Loucy (cell line): ENCODE data around the gene ARHGAP26.

Source experiments
- H2AFZ ChIP-seq: fragments of 200-600 bp; sonication (generic); 2 replicates; pipeline ENCODE4 v1.6.0; 2016; ENCODE audit warnings: antibody characterized with exemption, mild to moderate bottlenecking, low read length, moderate library complexity
- H3F3A ChIP-seq: fragments of 200-600 bp; 2 replicates; pipeline ENCODE4 v1.6.0; 2016; ENCODE audit warnings: antibody characterized with exemption, low read depth, mild to moderate bottlenecking
- H3K27me3 ChIP-seq: fragments of 200-600 bp; sonication (generic); 2 replicates; pipeline ENCODE4 v1.6.1; 2014; ENCODE audit warnings: low read length, mild to moderate bottlenecking; ENCODE audit not compliant: insufficient read depth, poor library complexity, severe bottlenecking
- H3K36me3 ChIP-seq: fragments of 200-600 bp; sonication (generic); 2 replicates; pipeline ENCODE4 v1.6.1; 2016; ENCODE audit warnings: low read length; ENCODE audit not compliant: insufficient read depth
- H3K4me1 ChIP-seq: fragments of 200-600 bp; sonication (generic); 2 replicates; pipeline ENCODE4 v1.5.1; 2014; ENCODE audit warnings: low read length, mild to moderate bottlenecking; ENCODE audit not compliant: insufficient read depth, poor library complexity, severe bottlenecking
- H3K4me2 ChIP-seq: fragments of 200-600 bp; sonication (generic); 2 replicates; pipeline ENCODE4 v1.6.0; 2014; ENCODE audit warnings: antibody characterized with exemption, low read length, low read depth, mild to moderate bottlenecking; ENCODE audit not compliant: poor library complexity, severe bottlenecking
- H3K4me3 ChIP-seq: fragments of 200-600 bp; sonication (generic); 2 replicates; pipeline ENCODE4 v1.5.1; 2014; ENCODE audit warnings: low read length, mild to moderate bottlenecking, mixed read lengths; ENCODE audit not compliant: poor library complexity, severe bottlenecking
- H3K79me2 ChIP-seq: fragments of 200-600 bp; sonication (generic); 2 replicates; pipeline ENCODE4 v1.6.1; 2014; ENCODE audit warnings: low read length; ENCODE audit not compliant: insufficient read depth
- H3K9ac ChIP-seq: fragments of 200-600 bp; sonication (generic); 2 replicates; pipeline ENCODE4 v1.6.0; 2014; ENCODE audit warnings: mild to moderate bottlenecking, low read depth, low read length, moderate library complexity; ENCODE audit not compliant: poor library complexity, severe bottlenecking
- H3K9me2 ChIP-seq: fragments of 200-600 bp; sonication (generic); replicated peaks from 2 replicates; pipeline ENCODE4 v1.6.1; 2016; ENCODE audit warnings: low read depth, low read length, mixed read lengths
- H3K9me3 ChIP-seq: fragments of 200-600 bp; sonication (generic); 2 replicates; pipeline ENCODE4 v1.6.1; 2014; ENCODE audit warnings: mild to moderate bottlenecking, antibody characterized with exemption, low read length, low read depth; ENCODE audit not compliant: insufficient read depth
- H4K20me1 ChIP-seq: fragments of 200-600 bp; sonication (generic); 2 replicates; pipeline ENCODE4 v1.6.0; 2014; ENCODE audit warnings: antibody characterized with exemption, low read length, mild to moderate bottlenecking; ENCODE audit not compliant: insufficient read depth, poor library complexity, severe bottlenecking
- CTCF ChIP-seq: fragments of 200-600 bp; sonication (generic); conservative IDR thresholded peaks from 2 replicates; pipeline ENCODE4 v1.5.1; 2014; ENCODE audit warnings: mild to moderate bottlenecking, antibody characterized with exemption, low read length
- EZH2phosphoT487 ChIP-seq: fragments of 200-600 bp; IDR thresholded peaks from 2 replicates; pipeline ENCODE4 v1.6.1; 2018; ENCODE audit warnings: antibody characterized with exemption, mild to moderate bottlenecking, moderate library complexity, borderline replicate concordance

ARHGAP26 gene

GRCh38 chr5:142808878-142809598 is 38.9 kb downstream of the ARHGAP26 start:
- TF ChIP-seq CTCF (no peak), EZH2phosphoT487 (no peak)

GRCh38 chr5:142810081-142810480 is 39.9 kb downstream of the ARHGAP26 start:
- Histone ChIP-seq H3F3A (no peaks in the 10 kb centered on the region), H4K20me1 (no peaks in the 10 kb centered on the region), H3K4me2 (no peak overlapping the region), H3K27me3 (no peaks in the 10 kb centered on the region), H3K4me3 (no peak overlapping the region), H2AFZ (no peak overlapping the region), H3K9me2 (no peaks in the 10 kb centered on the region), H3K9ac (no peak overlapping the region), H3K4me1 (peaks cover 41% of the 10 kb centered on the region), H3K79me2 (peaks cover 27% of the 10 kb centered on the region), H3K9me3 (no peaks in the 10 kb centered on the region), H3K36me3 (no peaks in the 10 kb centered on the region)
- TF ChIP-seq CTCF (no peak), EZH2phosphoT487 (no peak)

More at GRCh38 chr5:142808878-142809598, 38.9 kb downstream of the ARHGAP26 start:
- peaks cover 41% of the 10 kb centered on the region for H3K4me1 ChIP-seq
- H3K79me2 ChIP-seq = peaks cover 28% of the 10 kb centered on the region
- H3F3A ChIP-seq = no peaks in the 10 kb centered on the region
- H3K4me2 ChIP-seq = peak overlapping the region; percentile 22
- H4K20me1 ChIP-seq = no peaks in the 10 kb centered on the region
- no peaks in the 10 kb centered on the region for H3K9me2 ChIP-seq
- no peak overlapping the region for H3K4me3 ChIP-seq
- H3K27me3 ChIP-seq = no peaks in the 10 kb centered on the region
- peak overlapping the region; percentile 3 for H3K9ac ChIP-seq
- H2AFZ ChIP-seq = no peak overlapping the region
- H3K9me3 ChIP-seq = no peaks in the 10 kb centered on the region
- no peaks in the 10 kb centered on the region for H3K36me3 ChIP-seq

- Histone ChIP-seq H3K4me3 (no peak overlapping the region), H3K9ac (no peak overlapping the region), H3F3A (no peaks in the 10 kb centered on the region), H3K9me3 (no peaks in the 10 kb centered on the region), H3K79me2 (peaks cover 27% of the 10 kb centered on the region), H3K9me2 (no peaks in the 10 kb centered on the region), H3K36me3 (no peaks in the 10 kb centered on the region), H2AFZ (no peak overlapping the region), H3K4me1 (peaks cover 41% of the 10 kb centered on the region), H3K27me3 (no peaks in the 10 kb centered on the region), H4K20me1 (no peaks in the 10 kb centered on the region), H3K4me2 (no peak overlapping the region)
- no peak for TF ChIP-seq CTCF
- no peak for TF ChIP-seq EZH2phosphoT487
Observed at GRCh38 chr5:142810743-142811290, 40.6 kb downstream of the ARHGAP26 start.
